H1 (cell line): ENCODE data around the gene C19orf73. TPM values are rescaled to one million over a fixed set of nuclear protein-coding genes. Genes with fewer than 3 reads are reported as not detected.
A peak's percentile ranks its signal among the peaks of the same experiment; 100 is the strongest.

Source experiments
- CTCF ChIA-PET: fragments of 300-600 bp; sonication (Branson Sonifier 250); formaldehyde crosslinking; loops from one replicate; lab custom pipeline; 2021; ENCODE audit not compliant: partially characterized antibody; lab: Charles Lee
- POLR2A ChIA-PET: fragments of 300-600 bp; sonication (Branson Sonifier 250); formaldehyde crosslinking; loops from one replicate; lab custom pipeline; 2021; ENCODE audit warnings: inconsistent platforms; ENCODE audit not compliant: partially characterized antibody; lab: Charles Lee
- DNase-seq, 2 experiments: peaks; one replicate each; pipeline versions ENCODE4 v3.0.0 to v3.0.0-alpha.2; 2010 to 2022; ENCODE audit warnings: low spot score in 2 of 2, low read depth in 1 of 2, mixed read lengths in 1 of 2
- FAIRE-seq: peaks from 2 replicates; lab custom pipeline; 2011; peaks lifted over from hg19 to GRCh38; lab: Jason Lieb, UNC
- H2AFZ ChIP-seq: 2 replicates; pipeline ENCODE4 v1.8.1; 2012; ENCODE audit warnings: low read length, inconsistent platforms
- H2AK5ac ChIP-seq: 2 replicates; pipeline ENCODE4 v1.6.1; 2013; ENCODE audit warnings: low read depth, low read length
- H2BK120ac ChIP-seq: replicated peaks from 2 replicates; pipeline ENCODE3; 2013; ENCODE audit warnings: low read depth, low read length, inconsistent platforms
- H2BK12ac ChIP-seq: 2 replicates; pipeline ENCODE4 v1.6.1; 2013; ENCODE audit warnings: low read depth, low read length
- H2BK15ac ChIP-seq: 2 replicates; pipeline ENCODE4 v1.6.1; 2013; ENCODE audit warnings: low read length
- H2BK20ac ChIP-seq: 2 replicates; pipeline ENCODE4 v1.6.1; 2013; ENCODE audit warnings: low read length
- H2BK5ac ChIP-seq: 2 replicates; pipeline ENCODE4 v1.6.1; 2013; ENCODE audit warnings: low read depth, low read length
- H3K14ac ChIP-seq: 2 replicates; pipeline ENCODE4 v1.6.1; 2013; ENCODE audit warnings: inconsistent platforms; ENCODE audit not compliant: insufficient read length
- H3K18ac ChIP-seq: 2 replicates; pipeline ENCODE4 v1.6.1; 2013; ENCODE audit warnings: low read length; ENCODE audit errors: extremely low read depth
- H3K23ac ChIP-seq: 2 replicates; pipeline ENCODE4 v1.6.1; 2013; ENCODE audit warnings: inconsistent platforms; ENCODE audit not compliant: insufficient read length
- H3K23me2 ChIP-seq: 2 replicates; pipeline ENCODE4 v1.6.1; 2013; ENCODE audit warnings: low read depth, low read length
- H3K27ac ChIP-seq: 2 replicates; pipeline ENCODE4 v1.6.1; 2011; ENCODE audit warnings: low read depth, low read length, inconsistent platforms
- H3K27me3 ChIP-seq, 4 experiments: replicated peaks in 1 of 4; 1 replicate in 1 of 4; 2 replicates in 3 of 4; pipeline versions ENCODE4 v1.6.1 to v1.8.1; 2011 to 2013; ENCODE audit warnings: low read length in 3 of 4, mild to moderate bottlenecking in 3 of 4, inconsistent platforms in 2 of 4, mixed read lengths in 2 of 4, moderate library complexity in 1 of 4; ENCODE audit not compliant: control insufficient read depth in 3 of 4, insufficient read depth in 3 of 4; ENCODE audit errors: extremely low read depth in 1 of 4
- H3K36me3 ChIP-seq, 4 experiments: 2 replicates each; pipeline versions ENCODE4 v1.6.1 to v1.8.1; 2011 to 2013; ENCODE audit warnings: mild to moderate bottlenecking in 4 of 4, low read length in 3 of 4, moderate library complexity in 2 of 4, control low read depth in 1 of 4, inconsistent platforms in 1 of 4; ENCODE audit not compliant: insufficient read depth in 4 of 4, control insufficient read depth in 2 of 4
- H3K4ac ChIP-seq: replicated peaks from 2 replicates; pipeline ENCODE3; 2013; ENCODE audit warnings: low read length, low read depth, mixed read lengths, inconsistent platforms; ENCODE audit not compliant: insufficient read length
- H3K4me1 ChIP-seq, 4 experiments: replicated peaks in 1 of 4; 1 replicate in 1 of 4; 2 replicates in 3 of 4; pipeline versions ENCODE4 v1.6.1 to v1.8.1; 2011 to 2013; ENCODE audit warnings: low read length in 3 of 4, inconsistent platforms in 2 of 4, mixed read lengths in 1 of 4; ENCODE audit not compliant: insufficient read depth in 4 of 4, control insufficient read depth in 3 of 4
- H3K4me2 ChIP-seq, 2 experiments: 2 replicates each; pipeline versions ENCODE4 v1.6.1 to v1.8.1; 2011 to 2013; ENCODE audit warnings: low read depth in 2 of 2, low read length in 2 of 2, control low read depth in 1 of 2, inconsistent platforms in 1 of 2, mild to moderate bottlenecking in 1 of 2; ENCODE audit not compliant: insufficient read depth in 1 of 2
- H3K4me3 ChIP-seq, 4 experiments: fragments of 200-600, 300-600 bp in 1 of 4; sonication (generic), shearing (Covaris generic), sonication (Bioruptor Twin) in 1 of 4; 2 replicates each; pipeline versions ENCODE4 v1.5.1 to v1.8.1; 2011 to 2016; ENCODE audit warnings: low read length in 4 of 4, low read depth in 3 of 4, control low read depth in 2 of 4, inconsistent platforms in 2 of 4, mild to moderate bottlenecking in 2 of 4, mixed read lengths in 1 of 4, moderate library complexity in 1 of 4; ENCODE audit not compliant: insufficient read depth in 2 of 4; ENCODE audit errors: extremely low read depth in 1 of 4
- H3K56ac ChIP-seq: replicated peaks from 2 replicates; pipeline ENCODE3; 2013; ENCODE audit warnings: low read depth, mild to moderate bottlenecking, mixed read lengths, low read length, inconsistent platforms; ENCODE audit not compliant: insufficient read length
- H3K79me1 ChIP-seq: 2 replicates; pipeline ENCODE4 v1.6.1; 2013; ENCODE audit warnings: low read depth, low read length, control low read depth
- H3K79me2 ChIP-seq, 2 experiments: 2 replicates each; pipeline versions ENCODE4 v1.6.1 to v1.8.1; 2012 to 2013; ENCODE audit warnings: low read length in 2 of 2, mild to moderate bottlenecking in 2 of 2, inconsistent platforms in 1 of 2; ENCODE audit not compliant: insufficient read depth in 2 of 2, control insufficient read depth in 1 of 2
- H3K9ac ChIP-seq, 4 experiments: replicated peaks in 1 of 4; 1 replicate in 1 of 4; 2 replicates in 3 of 4; pipeline versions ENCODE4 v1.6.1 to v1.8.1; 2011 to 2013; ENCODE audit warnings: low read depth in 3 of 4, low read length in 3 of 4, control low read depth in 2 of 4, mild to moderate bottlenecking in 2 of 4, moderate library complexity in 2 of 4, inconsistent platforms in 1 of 4; ENCODE audit errors: extremely low read depth in 1 of 4
- H3K9me3 ChIP-seq, 2 experiments: 2 replicates each; pipeline versions ENCODE4 v1.6.1 to v1.8.1; 2012 to 2013; ENCODE audit warnings: mild to moderate bottlenecking in 2 of 2, moderate library complexity in 2 of 2, control low read depth in 1 of 2, inconsistent platforms in 1 of 2, low read depth in 1 of 2, low read length in 1 of 2, mixed read lengths in 1 of 2; ENCODE audit not compliant: insufficient read depth in 2 of 2
- H4K20me1 ChIP-seq, 2 experiments: replicated peaks in 1 of 2; 2 replicates each; pipeline versions ENCODE3 to v1.8.1; 2011 to 2013; ENCODE audit warnings: inconsistent platforms in 2 of 2, low read length in 2 of 2, mild to moderate bottlenecking in 1 of 2; ENCODE audit not compliant: insufficient read depth in 2 of 2, control insufficient read depth in 1 of 2
- H4K5ac ChIP-seq: 2 replicates; pipeline ENCODE4 v1.6.1; 2013; ENCODE audit warnings: low read length, low read depth, mixed read lengths, inconsistent platforms; ENCODE audit not compliant: insufficient read length
- H4K8ac ChIP-seq: 2 replicates; pipeline ENCODE4 v1.8.0; 2013; ENCODE audit warnings: mild to moderate bottlenecking, moderate library complexity, low read length, inconsistent platforms; ENCODE audit not compliant: insufficient read depth; ENCODE audit errors: extremely low read depth
- H4K91ac ChIP-seq: replicated peaks from 2 replicates; pipeline ENCODE3; 2013; ENCODE audit warnings: low read length, mixed read lengths, inconsistent platforms; ENCODE audit not compliant: insufficient read length
- GABPA ChIP-seq: IDR thresholded peaks from 2 replicates; pipeline ENCODE4 v1.6.1; 2011; ENCODE audit warnings: mild to moderate bottlenecking, low read length, moderate library complexity, borderline replicate concordance; ENCODE audit not compliant: insufficient read depth
- GTF2F1 ChIP-seq: IDR thresholded peaks from 2 replicates; pipeline ENCODE4 v1.6.1; 2012; ENCODE audit warnings: low read depth, low read length, improper control_type of control experiment, borderline replicate concordance
- HDAC6 ChIP-seq: IDR thresholded peaks from one replicate; pipeline ENCODE4 v1.7.1; 2012; ENCODE audit warnings: low read depth, mild to moderate bottlenecking, inconsistent platforms, low read length, moderate library complexity
- NANOG ChIP-seq: IDR thresholded peaks from 2 replicates; pipeline ENCODE4 v1.6.1; 2011; ENCODE audit warnings: low read length, low read depth, mild to moderate bottlenecking, inconsistent platforms; ENCODE audit not compliant: insufficient read depth, poor library complexity, severe bottlenecking
- PHF8 ChIP-seq: fragments of 200-600 bp; sonication (generic); conservative IDR thresholded peaks from 2 replicates; pipeline ENCODE4 v1.7.1; 2012; ENCODE audit warnings: low read depth, mild to moderate bottlenecking, inconsistent platforms, low read length, moderate library complexity
- RXRA ChIP-seq: IDR thresholded peaks from 2 replicates; pipeline ENCODE4 v1.6.1; 2011; ENCODE audit warnings: low read depth, mild to moderate bottlenecking, low read length, moderate library complexity; ENCODE audit not compliant: insufficient read depth
- TAF1 ChIP-seq: IDR thresholded peaks from 2 replicates; pipeline ENCODE4 v1.6.1; 2011; ENCODE audit warnings: mild to moderate bottlenecking, low read depth, low read length
- WGBS, 2 experiments: shearing (Covaris generic) in 1 of 2; methylation state at CpG; one replicate each; pipeline versions ENCODE4 v1.1.6 to v1.1.7; 2013 to 2015; ENCODE audit warnings: low lambda C conversion rate in 2 of 2, mixed read lengths in 2 of 2, inconsistent platforms in 1 of 2, low coverage in 1 of 2, missing lambda C conversion rate in 1 of 2; ENCODE audit not compliant: insufficient replicate concordance in 2 of 2, insufficient coverage in 1 of 2, insufficient read length in 1 of 2; ENCODE audit errors: extremely low coverage in 1 of 2, missing lambda C conversion rate in 1 of 2; 5-methylcytosine and 5-hydroxymethylcytosine counted together
- polyA plus RNA-seq, 7 experiments: library from polyadenylated mRNA; depleted of rRNA in 3 of 7; stranded (reverse) in 5 of 7; unstranded in 2 of 7; fragments of >200 nt in 5 of 7; fragments of 200-250 nt in 2 of 7; gene quantifications; 1 replicate in 5 of 7; 2 replicates in 1 of 7; 4 replicates in 1 of 7; pipeline versions ENCODE4 v1.2.1 to v1.2.3, GENCODE V29; 2011 to 2013; ENCODE audit warnings: missing spikeins in 2 of 7, mixed read lengths in 2 of 7
- total RNA-seq: library from RNA; stranded (reverse); fragmentation: NEBNext Ultra II Directional; extraction: Animal tissue kit (Norgen Biotek cat#: 25700); gene quantifications from 2 replicates; pipeline ENCODE4 v1.2.1, GENCODE V29; 2021

C19orf73 gene
- total and polyA plus RNA-seq, 2 of the 8 experiments (the other 6 are each of a cell fraction or from before 2014, with no cell fraction given) = 2.5 to 4.6 TPM

- H3K79me1 ChIP-seq = peaks cover 2% of the 10 kb centered on the region; the same call in 1 of the 2 replicates
- CTCF ChIA-PET = interaction anchor here (0.6 to 2.7 kb wide), 8 partner anchors 11 to 108 kb away, joined by 3 to 16 read pairs (median 3); no protein-coding TSS in a partner anchor
- no peak for TF ChIP-seq NANOG
- TF ChIP-seq GTF2F1 = no peak
- no peak for TF ChIP-seq GABPA
- no peak for TF ChIP-seq TAF1
- no peak for TF ChIP-seq HDAC6
- no peak for TF ChIP-seq RXRA
- TF ChIP-seq PHF8 = no peak
Observed at GRCh38 chr19:49117677-49118564, 1.0 kb downstream of the C19orf73 start.

More at GRCh38 chr19:49117677-49118564, 1.0 kb downstream of the C19orf73 start:
- H3K4me2 ChIP-seq = peak overlapping the region; percentile 67 to 86
- peak overlapping the region; percentile 75; the same call in 1 of the 2 replicates for H2AK5ac ChIP-seq
- peaks cover 8 to 19% (median 17%) of the 10 kb centered on the region in 4 experiments for H3K27me3 ChIP-seq
- 87% methylated on average over 26 of the region's 26 CpGs; no CpG with 5 or more reads in 1 of the 2 experiments for WGBS, 2 experiments
- H3K27ac ChIP-seq = no peak overlapping the region
- H4K20me1 ChIP-seq = peaks cover 0 to 9% of the 10 kb centered on the region in 2 experiments
- H3K4me3 ChIP-seq = peak overlapping the region; percentile 64 to 86 (median 78)
- peak overlapping the region; percentile 88; the same call in 1 of the 2 replicates for H2BK15ac ChIP-seq
- no peaks in the 10 kb centered on the region for H3K36me3 ChIP-seq
- POLR2A ChIA-PET = interaction anchor here (0.9 to 2.1 kb wide), 8 partner anchors 10 to 52 kb away, joined by 3 to 9 read pairs (median 4); no protein-coding TSS in a partner anchor
- H4K91ac ChIP-seq = peak overlapping the region; percentile 65
- no peak overlapping the region for H2BK20ac ChIP-seq
- peak overlapping the region in 1 of 4 experiments; percentile 4; a peak in 2 of 7 replicates for H3K9ac ChIP-seq
- peak overlapping the region; percentile 94; the same call in 1 of the 2 replicates for H4K8ac ChIP-seq
- no peak overlapping the region for H2AFZ ChIP-seq
- no peak overlapping the region for H3K23ac ChIP-seq
- no peaks in the 10 kb centered on the region for H3K9me3 ChIP-seq
- DNase-seq = no peak
- no peak overlapping the region for H2BK120ac ChIP-seq
- H3K56ac ChIP-seq = peak overlapping the region; percentile 53
- H3K23me2 ChIP-seq = peaks cover 22% of the 10 kb centered on the region
- no peaks in the 10 kb centered on the region for H3K79me2 ChIP-seq
- H2BK12ac ChIP-seq = no peak overlapping the region
- peak overlapping the region; percentile 19; the same call in 1 of the 2 replicates for H3K18ac ChIP-seq
- H3K14ac ChIP-seq = no peak overlapping the region
- peak overlapping the region; percentile 85 for H3K4ac ChIP-seq
- peaks cover 0 to 6% (median 4%) of the 10 kb centered on the region in 4 experiments; a peak in 4 of 7 replicates for H3K4me1 ChIP-seq
- H2BK5ac ChIP-seq = peak overlapping the region; percentile 78; the same call in 1 of the 2 replicates
- peak overlapping the region; percentile 54 for H4K5ac ChIP-seq
- FAIRE-seq = no peak
